Transverse colon (tissue), 3 donors: ENCODE results near the gene TM2D3.

Experiments
- CTCF ChIP-seq, 5 experiments: fragments of 200-600 bp in 3 of 5; fragments of 450-650 bp in 2 of 5; sonication (generic) in 3 of 5; IDR thresholded peaks; 1 replicate in 2 of 5; 2 replicates in 3 of 5; pipeline ENCODE4 v1.5.1; 2016 to 2017; ENCODE audit warnings: antibody characterized with exemption in 5 of 5, inconsistent platforms in 3 of 5, mild to moderate bottlenecking in 2 of 5, moderate library complexity in 1 of 5
- EP300 ChIP-seq: sonication (generic); formaldehyde crosslinking; IDR thresholded peaks from one replicate; pipeline ENCODE4 v1.6.1; 2017; ENCODE audit warnings: antibody characterized with exemption, low read depth
- POLR2A ChIP-seq: fragments of 450-650 bp; IDR thresholded peaks from one replicate; pipeline ENCODE4 v1.6.1; 2016; ENCODE audit warnings: antibody characterized with exemption, mild to moderate bottlenecking, moderate library complexity

- TF ChIP-seq CTCF (IDR thresholded peaks at IDR 0.05), result no peak
- no peak for TF ChIP-seq POLR2A
- no peak for TF ChIP-seq EP300
Observed at GRCh38 chr15:101618851-101619614, 33.1 kb downstream of the TM2D3 start.
